Endodermal cell (in vitro differentiated cells): ENCODE results near the gene FHL1. TPM values are rescaled to one million over a fixed set of nuclear protein-coding genes. Genes with fewer than 3 reads are reported as not detected.

Experiments
- DNase-seq: peaks from one replicate; pipeline ENCODE4 v3.0.0-alpha.2; 2017
- H3K27ac ChIP-seq: 2 replicates; pipeline ENCODE4 v1.5.1; 2013; ENCODE audit warnings: mild to moderate bottlenecking, low read depth, low read length, moderate library complexity
- H3K27me3 ChIP-seq: 2 replicates; pipeline ENCODE4 v1.6.1; 2013; ENCODE audit warnings: mild to moderate bottlenecking, low read length, moderate library complexity; ENCODE audit not compliant: insufficient read depth, control insufficient read depth, poor library complexity, severe bottlenecking
- H3K36me3 ChIP-seq: 2 replicates; pipeline ENCODE4 v1.7.0; 2013; ENCODE audit warnings: mild to moderate bottlenecking, low read length, moderate library complexity; ENCODE audit not compliant: control insufficient read depth, insufficient read depth
- H3K4me1 ChIP-seq: one replicate; pipeline ENCODE4 v1.7.0; 2013; ENCODE audit warnings: low read length; ENCODE audit not compliant: control insufficient read depth, insufficient read depth
- H3K4me3 ChIP-seq: 2 replicates; pipeline ENCODE4 v1.5.1; 2013; ENCODE audit warnings: mild to moderate bottlenecking, low read length, moderate library complexity
- H3K9ac ChIP-seq: 2 replicates; pipeline ENCODE4 v1.6.1; 2013; ENCODE audit warnings: mild to moderate bottlenecking, low read length, moderate library complexity; ENCODE audit not compliant: poor library complexity, severe bottlenecking; ENCODE audit errors: extremely low read depth
- H3K9me3 ChIP-seq: 2 replicates; pipeline ENCODE4 v1.6.1; 2013; ENCODE audit warnings: mild to moderate bottlenecking, low read length, moderate library complexity; ENCODE audit not compliant: control insufficient read depth
- H3K27ac Mint-ChIP-seq: 2 replicates; pipeline ENCODE4 v1.8.0; 2020; ENCODE audit warnings: mixed read lengths
- H3K27me3 Mint-ChIP-seq: 2 replicates; pipeline ENCODE4 v1.8.0; 2021; ENCODE audit warnings: mild to moderate bottlenecking, mixed read lengths; ENCODE audit not compliant: insufficient read depth
- H3K36me3 Mint-ChIP-seq: 2 replicates; pipeline ENCODE4 v1.8.0; 2020; ENCODE audit warnings: low read depth, mixed read lengths
- H3K4me1 Mint-ChIP-seq: 2 replicates; pipeline ENCODE4 v1.8.0; 2020; ENCODE audit warnings: mixed read lengths
- H3K4me3 Mint-ChIP-seq: 2 replicates; pipeline ENCODE4 v1.8.0; 2020; ENCODE audit warnings: mild to moderate bottlenecking, moderate library complexity, mixed read lengths
- H3K9me3 Mint-ChIP-seq: 2 replicates; pipeline ENCODE4 v1.8.0; 2020; ENCODE audit warnings: mild to moderate bottlenecking, mixed read lengths
- WGBS, 2 experiments: methylation state at CpG; one replicate each; pipeline versions ENCODE4 v1.1.5 to v1.1.7; 2013; ENCODE audit warnings: missing lambda C conversion rate in 2 of 2, mixed read lengths in 1 of 2; ENCODE audit not compliant: insufficient coverage in 1 of 2, insufficient read length in 1 of 2; 5-methylcytosine and 5-hydroxymethylcytosine counted together
- total RNA-seq, 2 donors: library from RNA; stranded (reverse); fragmentation: NEBNext Ultra II Directional in 1 of 2; extraction: Animal tissue kit (Norgen Biotek cat#: 25700) in 1 of 2; gene quantifications; 2 replicates in 1 of 2; 3 replicates in 1 of 2; pipeline ENCODE4 v1.2.1, GENCODE V29; 2021
- TF ChIP-seq, protein P1 (sequence below): fragments of 200-600 bp; sonication (generic); conservative IDR thresholded peaks from 2 replicates; pipeline ENCODE4 v1.5.0; 2021; ENCODE audit warnings: antibody characterized with exemption, mild to moderate bottlenecking

Gene FHL1
- total RNA-seq, 2 donors from 2014 or later = 3.7 to 19.3 TPM

DNA sequence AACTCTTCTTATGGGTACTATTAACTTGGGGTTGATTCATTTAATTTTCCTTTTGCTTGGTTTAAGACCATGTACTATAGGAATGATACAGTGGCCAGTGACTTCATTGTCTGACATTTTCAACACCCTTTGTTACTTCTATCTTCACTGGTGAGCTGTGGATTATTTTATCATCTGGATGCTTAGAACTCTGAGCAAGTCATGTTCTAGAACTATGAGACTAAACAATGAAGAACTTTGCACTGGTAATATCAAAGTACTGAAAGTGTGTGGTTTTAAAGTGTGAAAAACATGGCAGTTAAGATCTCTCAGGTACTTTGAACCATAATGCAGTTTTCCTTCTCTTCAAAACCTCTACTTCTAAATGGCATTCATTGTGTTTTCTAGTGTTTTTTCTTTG lies 56.1 kb downstream of the FHL1 start:
- H3K27me3 Mint-ChIP-seq = peaks cover 2% of the 10 kb centered on the region
- no peaks in the 10 kb centered on the region for H3K36me3 Mint-ChIP-seq
- peaks cover 2% of the 10 kb centered on the region for H3K4me1 Mint-ChIP-seq
- H3K9ac ChIP-seq = no peak overlapping the region
- H3K27ac ChIP-seq = no peak overlapping the region
- no peaks in the 10 kb centered on the region for H3K4me1 ChIP-seq
- TF ChIP-seq, protein P1, sequence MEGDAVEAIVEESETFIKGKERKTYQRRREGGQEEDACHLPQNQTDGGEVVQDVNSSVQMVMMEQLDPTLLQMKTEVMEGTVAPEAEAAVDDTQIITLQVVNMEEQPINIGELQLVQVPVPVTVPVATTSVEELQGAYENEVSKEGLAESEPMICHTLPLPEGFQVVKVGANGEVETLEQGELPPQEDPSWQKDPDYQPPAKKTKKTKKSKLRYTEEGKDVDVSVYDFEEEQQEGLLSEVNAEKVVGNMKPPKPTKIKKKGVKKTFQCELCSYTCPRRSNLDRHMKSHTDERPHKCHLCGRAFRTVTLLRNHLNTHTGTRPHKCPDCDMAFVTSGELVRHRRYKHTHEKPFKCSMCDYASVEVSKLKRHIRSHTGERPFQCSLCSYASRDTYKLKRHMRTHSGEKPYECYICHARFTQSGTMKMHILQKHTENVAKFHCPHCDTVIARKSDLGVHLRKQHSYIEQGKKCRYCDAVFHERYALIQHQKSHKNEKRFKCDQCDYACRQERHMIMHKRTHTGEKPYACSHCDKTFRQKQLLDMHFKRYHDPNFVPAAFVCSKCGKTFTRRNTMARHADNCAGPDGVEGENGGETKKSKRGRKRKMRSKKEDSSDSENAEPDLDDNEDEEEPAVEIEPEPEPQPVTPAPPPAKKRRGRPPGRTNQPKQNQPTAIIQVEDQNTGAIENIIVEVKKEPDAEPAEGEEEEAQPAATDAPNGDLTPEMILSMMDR = no peak
- no peak overlapping the region for H3K4me3 Mint-ChIP-seq
- H3K27ac Mint-ChIP-seq = no peak overlapping the region
- no peaks in the 10 kb centered on the region for H3K9me3 ChIP-seq
- no peaks in the 10 kb centered on the region for H3K27me3 ChIP-seq
- no peak overlapping the region for H3K4me3 ChIP-seq
- no peak for DNase-seq
- peaks cover 36% of the 10 kb centered on the region for H3K9me3 Mint-ChIP-seq
- H3K36me3 ChIP-seq = no peaks in the 10 kb centered on the region

DNA sequence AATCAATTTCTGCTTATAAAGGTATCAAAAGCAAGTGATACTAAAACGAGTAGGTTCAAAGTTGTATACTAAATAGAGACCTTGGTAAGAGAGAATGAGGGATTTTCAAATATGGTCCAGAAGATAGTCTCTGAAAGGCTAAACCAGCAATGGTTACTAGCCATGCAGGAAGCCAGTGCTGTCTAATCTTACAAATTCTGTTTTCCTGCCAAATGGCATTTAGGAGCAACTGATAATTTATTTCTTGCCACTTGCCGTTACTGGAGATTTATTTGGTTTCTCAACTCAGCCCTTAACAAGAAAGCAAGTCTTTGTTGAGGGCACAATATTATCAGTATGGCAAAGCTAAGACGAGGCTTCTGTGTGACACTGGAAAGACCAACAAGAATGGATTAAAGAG lies 56.6 kb downstream of the FHL1 start:
- DNase-seq = no peak
- WGBS, 2 experiments = 82 to 84% methylated on average over 2 to 3 of the region's 3 CpGs
- H3K9ac ChIP-seq = no peak overlapping the region
- H3K4me3 ChIP-seq = no peak overlapping the region
- H3K4me1 ChIP-seq = no peaks in the 10 kb centered on the region
- Mint-ChIP-seq H3K36me3 (no peaks in the 10 kb centered on the region), H3K9me3 (peaks cover 32% of the 10 kb centered on the region), H3K27ac (no peak overlapping the region), H3K4me3 (no peak overlapping the region), H3K27me3 (peaks cover 2% of the 10 kb centered on the region), H3K4me1 (peaks cover 3% of the 10 kb centered on the region)
- no peaks in the 10 kb centered on the region for H3K36me3 ChIP-seq
- no peaks in the 10 kb centered on the region for H3K27me3 ChIP-seq
- no peaks in the 10 kb centered on the region for H3K9me3 ChIP-seq
- TF ChIP-seq, protein P1 = no peak
- no peak overlapping the region for H3K27ac ChIP-seq

DNA sequence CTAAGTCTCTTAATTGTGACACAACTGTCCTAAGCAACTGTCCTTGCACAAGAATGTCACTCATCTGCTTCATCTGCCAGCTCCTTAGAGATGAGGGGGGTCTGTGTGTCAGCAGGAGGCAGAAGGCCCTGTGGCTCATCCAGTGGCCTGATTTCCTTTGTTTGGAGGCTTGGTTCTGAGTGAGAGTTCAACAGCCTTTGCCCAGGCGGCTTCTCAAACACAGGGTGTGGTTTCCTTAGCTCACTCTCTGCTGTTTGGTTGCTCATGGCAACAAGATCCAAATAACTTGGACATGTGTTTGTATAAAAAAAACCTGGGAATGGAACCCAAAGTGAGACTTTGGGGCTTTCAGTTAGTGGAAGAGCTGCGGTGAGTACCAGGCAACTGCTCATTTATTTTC lies 57.2 kb downstream of the FHL1 start:
- Histone ChIP-seq H3K9me3 (no peaks in the 10 kb centered on the region), H3K4me1 (no peaks in the 10 kb centered on the region), H3K27me3 (no peaks in the 10 kb centered on the region), H3K27ac (no peak overlapping the region), H3K9ac (no peak overlapping the region), H3K36me3 (no peaks in the 10 kb centered on the region), H3K4me3 (no peak overlapping the region)
- no peak for DNase-seq
- peaks cover 4% of the 10 kb centered on the region for H3K4me1 Mint-ChIP-seq
- TF ChIP-seq, protein P1 = no peak
- H3K27ac Mint-ChIP-seq = no peak overlapping the region
- peaks cover 3% of the 10 kb centered on the region for H3K27me3 Mint-ChIP-seq
- H3K4me3 Mint-ChIP-seq = no peak overlapping the region
- H3K36me3 Mint-ChIP-seq = no peaks in the 10 kb centered on the region
- 94% methylated on average over 2 of the region's 2 CpGs; no CpG with 5 or more reads in 1 of the 2 experiments for WGBS, 2 experiments
- H3K9me3 Mint-ChIP-seq = peaks cover 35% of the 10 kb centered on the region
